Heart right ventricle (tissue), 16 donors: Measurements from ENCODE around the gene GNAL. TPM values are rescaled to one million over a fixed set of nuclear protein-coding genes. Genes with fewer than 3 reads are reported as not detected.

ENCODE experiments used
- ATAC-seq, 8 donors: fragments of 200-7000 bp; cut with Tn5 transposase; one replicate each; pipeline ENCODE4 v1.9.1; 2020; ENCODE audit warnings: mild to moderate bottlenecking in 8 of 8, moderate library complexity in 8 of 8, moderate number of reproducible peaks in 1 of 8
- DNase-seq, 2 donors: peaks; one replicate each; pipeline ENCODE4 v3.0.0-alpha.2; 2020
- H3K27ac ChIP-seq, 10 donors: fragments of 200-600 bp; sonication (generic) in 2 of 10; one replicate each; pipeline versions ENCODE4 v1.5.0 to v1.8.0; 2020 to 2022; ENCODE audit warnings: mild to moderate bottlenecking in 3 of 10
- H3K27me3 ChIP-seq, 7 donors: fragments of 200-600 bp; one replicate each; pipeline ENCODE4 v1.8.0; 2021 to 2022; ENCODE audit warnings: mild to moderate bottlenecking in 2 of 7
- H3K36me3 ChIP-seq, 9 donors: fragments of 200-600 bp; sonication (generic) in 1 of 9; one replicate each; pipeline versions ENCODE4 v1.5.0 to v1.8.0; 2020 to 2022; ENCODE audit warnings: mild to moderate bottlenecking in 2 of 9
- H3K4me1 ChIP-seq, 9 donors: fragments of 200-600 bp; sonication (generic) in 1 of 9; one replicate each; pipeline versions ENCODE4 v1.5.0 to v1.8.0; 2020 to 2022; ENCODE audit warnings: mild to moderate bottlenecking in 4 of 9
- H3K4me3 ChIP-seq, 10 donors: fragments of 200-600 bp; sonication (generic) in 2 of 10; one replicate each; pipeline versions ENCODE4 v1.5.0 to v1.8.0; 2020 to 2022; ENCODE audit warnings: mild to moderate bottlenecking in 7 of 10, moderate library complexity in 2 of 10
- H3K9me3 ChIP-seq, 11 donors: fragments of 200-600 bp in 10 of 11; sonication (generic) in 2 of 11; one replicate each; pipeline versions ENCODE4 v1.5.0 to v1.8.0; 2013 to 2022; ENCODE audit warnings: mild to moderate bottlenecking in 2 of 11, control low read depth in 1 of 11, moderate library complexity in 1 of 11
- CTCF ChIP-seq, 9 donors: fragments of 200-600 bp; sonication (generic) in 2 of 9; IDR thresholded peaks; one replicate each; pipeline versions ENCODE4 v1.5.0 to v1.8.0; 2021 to 2022; ENCODE audit warnings: antibody characterized with exemption in 9 of 9, mild to moderate bottlenecking in 5 of 9, moderate library complexity in 1 of 9
- WGBS, 2 donors: extraction: QIAGEN DNeasy Blood & Tissue Kit; methylation state at CpG; one replicate each; pipeline ENCODE4 v1.1.7; 2013; ENCODE audit warnings: inconsistent platforms in 1 of 2; 5-methylcytosine and 5-hydroxymethylcytosine counted together
- intact Hi-C, 10 donors: fragments of 100-400 bp; cut with DNase I; formaldehyde crosslinking; loops; one replicate each; pipeline versions ENCODE4 v1.11.1 to v1.14.2; 2022
- polyA plus RNA-seq, 2 donors: library from polyadenylated mRNA; stranded (reverse); fragments of 200-250 nt; gene quantifications; one replicate each; pipeline ENCODE4 v1.2.3, GENCODE V29; 2013
- total RNA-seq, 10 donors: library from RNA; stranded (reverse); fragmentation: NEBNext Ultra II Directional in 3 of 10; extraction: Animal tissue kit (Norgen Biotek cat#: 25700) in 3 of 10; gene quantifications; one replicate each; pipeline versions ENCODE4 v1.2.1 to v1.2.4, GENCODE V29; 2021 to 2023
- donor health status: Arrhythmogenic right ventricular cardiomyopathy.
- donor health status: ischemic (EF 13 %, LVEDD 7.1; RV severe dilation, severe dysfunction).
- donor health status: healthy with polysubstance abuse.
- donor health status: DM: no; HTN: yes; CAD: no.
- donor health status: DM: no; HTN: no; CAD: no.
- donor health status: ischemic (EF 25% LVEDD 6.9; RV normal size, moderate dysfunction).
- donor health status: ischemic (EF 25% LVEDD 5.7; RV mildly dilated, moderate dysfunction).
- donor health status: healthy.
- donor health status: DM: yes; HTN: yes; CAD: no.
- donor health status: Ischemic cardiomyopathy.
- donor health status: ischemic (EF 35%, LVEDD 5.7; RV mildly dilated, moderate dysfunction).
- donor health status: nonischemic (EF 11% LVEDD 7.7; RV severe dilation, severe dysfunction).
- donor health status: DM: yes; HTN: yes; CAD: no.
- donor health status: PGD.
- donor health status: ischemic (EF 29% LVEDD 5.4; RV normal size, mild dysfunction).
- donor health status: nonischemic (EF 23%, LVEDD 6.1; RV moderate dilation, normal function).

The GNAL gene
- total and polyA plus RNA-seq, 12 donors: 0.42 to 6.9 (median 1.6) TPM

GRCh38 chr18:11739893-11740292 lies 50.8 kb downstream of the GNAL start:
- no peaks in the 10 kb centered on the region for H3K9me3 ChIP-seq
- no peak overlapping the region for H3K27ac ChIP-seq
- WGBS, 2 donors: 36 to 53% methylated on average over 7 of the region's 7 CpGs
- peak in 2 of 8 donors; percentile 42 to 49 for ATAC-seq
- no peaks in the 10 kb centered on the region for H3K36me3 ChIP-seq
- H3K4me3 ChIP-seq: no peak overlapping the region
- no peak for TF ChIP-seq CTCF (IDR thresholded peaks at IDR 0.05)
- peaks cover 0 to 5% (median 0%) of the 10 kb centered on the region in 9 donors for H3K4me1 ChIP-seq
- intact Hi-C loops: loop anchor here in 5 of 10 donors (5.0 to 10.0 kb wide), 4 partner anchors 65 to 302 kb away; no protein-coding TSS in a partner anchor
- no peak for DNase-seq
- H3K27me3 ChIP-seq: peaks cover 0 to 33% (median 11%) of the 10 kb centered on the region in 7 donors

DNA sequence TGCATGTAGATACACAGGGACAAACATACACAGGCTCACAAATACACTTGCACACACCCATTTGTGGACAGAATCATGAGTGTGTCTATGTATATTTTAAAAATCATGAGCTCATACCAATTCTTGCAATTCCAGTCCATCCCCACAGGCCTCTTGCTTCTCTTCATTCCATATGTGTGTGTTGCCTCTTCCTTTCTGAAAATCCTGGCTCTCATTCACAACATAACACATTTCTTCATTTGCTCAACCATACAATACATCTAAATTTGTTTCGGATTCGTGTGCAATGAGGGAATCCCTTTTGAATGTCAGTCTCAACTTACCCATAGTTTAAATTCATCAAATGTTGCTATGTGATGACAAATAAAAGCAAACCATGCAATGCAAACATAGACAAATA lies 51.4 kb downstream of the GNAL start:
- TF ChIP-seq CTCF (IDR thresholded peaks at IDR 0.05): no peak
- Histone ChIP-seq H3K9me3 (no peaks in the 10 kb centered on the region), H3K4me1 (peaks cover 0 to 5% (median 0%) of the 10 kb centered on the region in 9 donors), H3K27me3 (peaks cover 0 to 37% (median 12%) of the 10 kb centered on the region in 7 donors), H3K36me3 (no peaks in the 10 kb centered on the region), H3K27ac (no peak overlapping the region), H3K4me3 (no peak overlapping the region)
- ATAC-seq (no peak), DNase-seq (no peak)
- intact Hi-C loops: no loop called here
- WGBS, 2 donors: 78 to 80% methylated on average over 2 of the region's 2 CpGs

GRCh38 chr18:11741505-11742145 lies 52.6 kb downstream of the GNAL start:
- Histone ChIP-seq H3K4me3 (no peak overlapping the region), H3K36me3 (no peaks in the 10 kb centered on the region), H3K9me3 (no peaks in the 10 kb centered on the region), H3K27ac (no peak overlapping the region), H3K4me1 (peaks cover 0 to 5% (median 0%) of the 10 kb centered on the region in 9 donors), H3K27me3 (peaks cover 0 to 45% (median 14%) of the 10 kb centered on the region in 7 donors)
- 79 to 83% methylated on average over 5 of the region's 5 CpGs for WGBS, 2 donors
- intact Hi-C loops: no loop called here
- ATAC-seq (no peak), DNase-seq (no peak)
- peak in 7 of 9 donors; percentile 19 to 49 (median 33) for TF ChIP-seq CTCF (IDR thresholded peaks at IDR 0.05)

GRCh38 chr18:11745521-11745920 lies 56.5 kb downstream of the GNAL start:
- intact Hi-C loops: no loop called here
- H3K36me3 ChIP-seq: no peaks in the 10 kb centered on the region
- no peak for ATAC-seq
- H3K4me3 ChIP-seq: no peak overlapping the region
- H3K4me1 ChIP-seq: no peaks in the 10 kb centered on the region
- 91 to 94% methylated on average over 9 of the region's 9 CpGs for WGBS, 2 donors
- peaks cover 0 to 66% (median 39%) of the 10 kb centered on the region in 7 donors for H3K27me3 ChIP-seq
- no peaks in the 10 kb centered on the region for H3K9me3 ChIP-seq
- H3K27ac ChIP-seq: no peak overlapping the region
- no peak for TF ChIP-seq CTCF (IDR thresholded peaks at IDR 0.05)
- DNase-seq: no peak
